Peyer's patch (tissue), 4 donors: ENCODE measurements around the gene ZNF316.

Source experiments
- POLR2A ChIP-seq, 2 donors: fragments of 450-650 bp; IDR thresholded peaks; one replicate each; pipeline ENCODE4 v1.5.1; 2017; ENCODE audit warnings: antibody characterized with exemption in 2 of 2, mild to moderate bottlenecking in 2 of 2, moderate library complexity in 2 of 2
- TF ChIP-seq, protein P1 (sequence below), 6 experiments: fragments of 450-650 bp in 4 of 6; fragments of 200-600 bp in 2 of 6; sonication (generic) in 1 of 6; IDR thresholded peaks; one replicate each; pipeline ENCODE4 v1.5.1; 2017 to 2019; ENCODE audit warnings: antibody characterized with exemption in 6 of 6, mild to moderate bottlenecking in 3 of 6, moderate library complexity in 1 of 6

DNA sequence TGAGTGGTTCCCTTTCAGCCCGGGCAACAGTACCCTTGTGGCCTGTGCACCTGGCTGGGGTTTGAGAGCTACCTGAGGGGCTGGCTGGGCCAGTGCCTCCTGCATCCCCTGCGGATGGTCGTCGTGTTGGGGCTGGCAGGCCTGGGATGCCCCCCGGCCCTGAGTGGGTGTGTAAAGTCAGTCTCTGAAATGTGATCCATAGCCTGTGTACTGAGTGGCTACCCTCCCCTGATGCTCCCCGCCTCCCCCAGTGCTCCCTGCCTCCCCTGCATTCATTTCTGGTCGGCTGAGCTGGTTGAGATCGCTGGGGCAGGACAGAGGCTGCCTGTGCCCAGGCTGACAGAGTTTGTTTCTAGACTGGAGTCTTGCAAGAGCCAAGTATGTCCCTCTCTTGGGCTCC is 9.3 kb downstream of the ZNF316 start:
- TF ChIP-seq POLR2A (IDR thresholded peaks at IDR 0.05) = no peak
- TF ChIP-seq, protein P1, sequence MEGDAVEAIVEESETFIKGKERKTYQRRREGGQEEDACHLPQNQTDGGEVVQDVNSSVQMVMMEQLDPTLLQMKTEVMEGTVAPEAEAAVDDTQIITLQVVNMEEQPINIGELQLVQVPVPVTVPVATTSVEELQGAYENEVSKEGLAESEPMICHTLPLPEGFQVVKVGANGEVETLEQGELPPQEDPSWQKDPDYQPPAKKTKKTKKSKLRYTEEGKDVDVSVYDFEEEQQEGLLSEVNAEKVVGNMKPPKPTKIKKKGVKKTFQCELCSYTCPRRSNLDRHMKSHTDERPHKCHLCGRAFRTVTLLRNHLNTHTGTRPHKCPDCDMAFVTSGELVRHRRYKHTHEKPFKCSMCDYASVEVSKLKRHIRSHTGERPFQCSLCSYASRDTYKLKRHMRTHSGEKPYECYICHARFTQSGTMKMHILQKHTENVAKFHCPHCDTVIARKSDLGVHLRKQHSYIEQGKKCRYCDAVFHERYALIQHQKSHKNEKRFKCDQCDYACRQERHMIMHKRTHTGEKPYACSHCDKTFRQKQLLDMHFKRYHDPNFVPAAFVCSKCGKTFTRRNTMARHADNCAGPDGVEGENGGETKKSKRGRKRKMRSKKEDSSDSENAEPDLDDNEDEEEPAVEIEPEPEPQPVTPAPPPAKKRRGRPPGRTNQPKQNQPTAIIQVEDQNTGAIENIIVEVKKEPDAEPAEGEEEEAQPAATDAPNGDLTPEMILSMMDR (IDR thresholded peaks at IDR 0.05) = no peak
